Inferior parietal cortex (tissue), 1 donor: ENCODE measurements around the gene TMCO4.
A peak's percentile ranks its signal among the peaks of the same experiment; 100 is the strongest.
"Not testable (repeated sequence)": the region's sequence is repeated elsewhere in the genome, so short reads cannot be mapped to it uniquely, and the experiment has no call there.

Experiments used
- DNase-seq: peaks from one replicate; pipeline ENCODE4 v3.0.0-alpha.2; 2016; ENCODE audit errors: extremely low spot score

Gene TMCO4

DNA sequence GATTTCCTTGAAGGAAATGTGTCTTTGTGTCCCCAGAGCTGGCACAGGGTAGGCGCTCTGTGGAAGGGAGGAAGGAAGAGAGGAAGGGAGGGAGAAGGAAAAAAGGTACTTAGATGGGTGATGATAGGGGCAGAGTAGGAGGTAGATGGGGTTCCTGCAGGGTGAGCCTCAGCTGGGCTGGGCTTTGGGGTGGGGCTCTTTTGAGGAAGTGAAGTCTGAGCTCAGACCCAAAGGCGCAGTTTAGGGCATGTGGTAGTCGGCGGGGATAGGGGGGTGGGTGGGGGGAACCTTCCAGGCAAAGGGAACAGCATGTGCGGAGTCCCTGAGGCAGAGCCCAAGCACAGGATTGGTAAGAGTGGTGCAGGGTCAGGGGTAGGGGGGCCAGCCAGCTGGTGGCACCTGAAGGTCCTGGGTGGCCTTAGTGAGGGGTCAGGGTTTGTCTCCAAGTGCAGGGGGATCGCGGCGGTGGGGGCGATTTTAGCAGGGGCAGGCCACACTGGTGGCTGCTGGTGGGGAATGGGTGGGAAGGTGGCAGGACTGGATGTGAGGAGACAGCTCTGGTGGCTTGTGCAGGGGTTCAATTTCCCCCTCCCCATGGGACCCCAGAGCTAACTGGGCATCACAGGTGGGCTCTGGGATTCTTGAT is 143.5 kb downstream of the TMCO4 start:
- no peak for DNase-seq

GRCh38 chr1:19655718-19656080 is 144.0 kb downstream of the TMCO4 start:
- DNase-seq, result no peak

DNA sequence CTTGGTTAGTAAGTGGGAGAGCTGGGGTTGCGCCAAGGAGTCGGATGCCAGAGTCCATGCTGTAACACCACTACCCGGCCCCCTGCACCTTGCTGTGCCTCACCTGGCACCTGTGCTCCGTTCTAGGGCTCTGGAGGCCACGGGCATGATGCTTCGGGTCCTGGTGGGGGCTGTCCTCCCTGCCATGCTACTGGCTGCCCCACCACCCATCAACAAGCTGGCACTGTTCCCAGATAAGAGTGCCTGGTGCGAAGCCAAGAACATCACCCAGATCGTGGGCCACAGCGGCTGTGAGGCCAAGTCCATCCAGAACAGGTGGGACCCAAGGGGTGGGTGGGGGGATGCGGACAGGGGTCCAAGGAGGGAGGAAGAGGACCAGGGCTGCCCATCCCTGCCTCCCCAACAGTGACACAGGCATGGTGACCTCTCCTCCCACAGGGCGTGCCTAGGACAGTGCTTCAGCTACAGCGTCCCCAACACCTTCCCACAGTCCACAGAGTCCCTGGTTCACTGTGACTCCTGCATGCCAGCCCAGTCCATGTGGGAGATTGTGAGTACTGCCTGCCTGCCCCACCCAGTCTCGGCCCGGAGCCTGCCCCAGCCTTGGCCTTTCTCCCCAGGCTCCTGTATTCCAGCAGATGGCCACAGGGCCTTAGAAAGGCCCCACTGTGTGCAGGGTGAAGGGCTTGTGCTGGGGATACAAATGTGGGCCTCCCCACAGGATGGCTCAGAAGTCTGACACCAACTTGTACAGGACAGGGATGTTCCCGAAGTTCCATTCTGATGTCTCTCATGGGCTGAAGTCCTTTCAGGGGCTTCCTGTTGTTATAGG is 144.6 kb downstream of the TMCO4 start:
- no peak for DNase-seq

DNA sequence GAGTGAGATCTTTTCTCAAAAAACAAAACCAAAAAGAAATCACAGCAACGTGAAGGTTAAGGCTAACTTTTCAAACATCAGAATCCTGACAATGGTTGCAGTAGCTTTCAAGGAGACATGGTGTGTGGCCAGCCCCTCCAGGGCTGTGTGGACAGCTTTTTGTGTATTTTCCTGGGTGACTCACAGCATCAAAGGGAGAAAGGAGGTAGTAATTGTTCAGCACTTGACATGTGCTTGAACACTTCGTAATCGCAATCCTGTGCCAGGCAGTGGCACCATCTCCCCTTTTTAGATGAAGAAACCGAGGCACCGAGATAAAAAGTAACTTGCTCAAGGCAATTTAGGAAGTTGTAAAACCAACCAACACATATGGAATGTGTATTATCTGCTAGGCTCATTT is 145.3 kb downstream of the TMCO4 start:
- DNase-seq, result no peak

- peak; percentile 62 for DNase-seq
Measured at GRCh38 chr1:19651141-19651737, 148.5 kb downstream of the TMCO4 start.

DNA sequence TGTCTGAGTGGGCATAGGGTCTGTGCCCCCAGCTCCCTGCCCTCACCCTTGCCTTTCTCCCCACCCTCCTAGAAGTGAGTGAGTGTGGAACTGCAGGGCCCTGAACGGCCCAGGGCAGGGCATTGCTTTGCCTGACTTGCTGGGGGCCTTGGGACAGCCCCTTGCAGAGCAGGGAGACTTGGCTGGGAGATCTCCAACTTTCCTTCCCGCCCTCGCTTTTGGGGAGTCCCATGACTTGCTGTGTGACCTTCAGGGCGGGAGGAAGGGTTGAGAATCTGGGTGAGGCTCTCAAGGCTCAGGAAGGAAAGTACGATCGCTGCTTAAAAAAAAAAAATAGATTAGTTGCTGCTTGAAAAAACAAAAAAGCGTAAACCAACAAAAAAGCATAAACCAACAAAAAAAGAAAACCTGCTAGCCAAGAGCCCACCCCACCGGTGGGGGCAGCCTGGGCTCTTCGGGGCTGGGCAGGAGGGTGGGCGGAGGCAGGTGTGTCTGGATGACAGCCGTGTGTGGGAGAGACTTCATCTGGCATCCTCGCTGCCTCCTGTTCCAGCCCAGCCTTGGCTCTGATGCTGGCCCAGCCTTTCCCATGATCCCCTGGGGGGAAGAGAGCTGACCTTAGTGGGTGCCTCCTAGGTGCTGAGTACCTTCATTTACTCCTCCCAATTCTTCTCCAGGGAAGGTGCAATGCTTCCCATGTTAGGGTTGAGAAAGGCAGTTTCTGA is 149.1 kb downstream of the TMCO4 start:
- DNase-seq, result no peak

GRCh38 chr1:19648689-19649088 is 151.0 kb downstream of the TMCO4 start:
- DNase-seq, result no peak

GRCh38 chr1:19648239-19648638 is 151.5 kb downstream of the TMCO4 start:
- DNase-seq, result no peak

DNA sequence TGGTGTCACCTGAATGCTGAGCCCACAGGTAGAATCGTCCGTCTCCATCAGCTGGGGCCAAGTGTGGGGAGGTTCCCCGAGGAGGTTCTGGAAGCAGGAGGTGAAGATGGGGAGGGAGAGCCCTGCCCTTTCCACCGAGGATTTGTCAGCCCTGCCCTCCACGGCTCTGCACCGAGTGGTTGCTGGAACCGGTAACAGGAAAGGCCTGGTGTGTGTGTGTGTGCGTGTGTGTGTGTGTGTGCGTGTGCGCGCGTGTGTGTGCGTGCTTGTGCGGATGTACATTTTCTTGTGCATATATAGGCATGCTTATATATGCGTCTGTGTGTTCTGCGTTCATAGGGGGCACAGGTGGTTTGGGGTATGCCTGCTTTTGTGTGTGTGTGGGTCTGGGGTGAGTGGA is 152.1 kb downstream of the TMCO4 start:
- DNase-seq, result no peak

GRCh38 chr1:19646377-19647319 is 153.1 kb downstream of the TMCO4 start:
- DNase-seq, result no peak

DNA sequence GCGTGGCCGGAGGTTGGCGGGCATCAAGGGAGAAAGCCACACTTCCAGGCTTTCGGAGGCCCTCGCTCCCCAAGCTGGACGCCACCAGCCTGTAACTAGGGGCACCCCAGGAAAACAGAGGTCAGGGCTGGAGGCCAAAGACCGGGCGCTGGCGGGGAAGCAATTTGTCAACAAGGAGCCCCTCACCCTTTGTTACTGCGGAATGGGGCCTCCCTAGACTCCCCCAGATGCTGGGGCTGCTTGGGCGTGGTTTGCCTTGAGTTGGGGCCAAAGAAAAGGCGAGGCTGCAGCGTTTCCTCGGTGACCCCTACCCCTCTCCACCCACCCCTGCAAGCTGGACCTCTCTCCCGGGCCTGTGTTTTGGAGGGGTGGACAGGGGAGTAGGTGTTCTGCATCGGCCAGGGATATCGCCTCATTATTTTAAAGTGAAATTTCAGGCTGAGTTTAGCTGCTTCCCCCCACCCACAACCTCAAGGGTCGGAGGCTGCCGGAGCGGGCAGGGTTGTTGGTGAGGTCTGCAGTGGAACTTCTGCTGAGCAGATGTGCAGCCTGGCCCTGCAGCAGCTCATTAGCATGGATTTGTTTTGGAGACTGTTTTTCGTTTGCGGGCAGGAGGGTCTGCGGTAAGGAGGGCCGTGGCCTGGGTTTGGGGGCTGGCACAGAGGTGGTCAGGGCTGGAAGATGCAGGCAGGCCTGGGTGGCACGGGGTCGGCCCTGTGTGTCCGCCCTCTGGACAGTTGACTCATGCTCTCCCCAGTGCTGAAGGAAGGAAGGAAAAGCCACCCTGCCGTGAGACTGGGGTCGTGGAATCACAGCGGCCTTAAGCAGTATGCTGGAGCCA is 154.1 kb downstream of the TMCO4 start:
- DNase-seq, result no peak

GRCh38 chr1:19644681-19645410 is 154.9 kb downstream of the TMCO4 start:
- no peak for DNase-seq

- no peak for DNase-seq
Measured at GRCh38 chr1:19644395-19644680, 155.4 kb downstream of the TMCO4 start.

DNA sequence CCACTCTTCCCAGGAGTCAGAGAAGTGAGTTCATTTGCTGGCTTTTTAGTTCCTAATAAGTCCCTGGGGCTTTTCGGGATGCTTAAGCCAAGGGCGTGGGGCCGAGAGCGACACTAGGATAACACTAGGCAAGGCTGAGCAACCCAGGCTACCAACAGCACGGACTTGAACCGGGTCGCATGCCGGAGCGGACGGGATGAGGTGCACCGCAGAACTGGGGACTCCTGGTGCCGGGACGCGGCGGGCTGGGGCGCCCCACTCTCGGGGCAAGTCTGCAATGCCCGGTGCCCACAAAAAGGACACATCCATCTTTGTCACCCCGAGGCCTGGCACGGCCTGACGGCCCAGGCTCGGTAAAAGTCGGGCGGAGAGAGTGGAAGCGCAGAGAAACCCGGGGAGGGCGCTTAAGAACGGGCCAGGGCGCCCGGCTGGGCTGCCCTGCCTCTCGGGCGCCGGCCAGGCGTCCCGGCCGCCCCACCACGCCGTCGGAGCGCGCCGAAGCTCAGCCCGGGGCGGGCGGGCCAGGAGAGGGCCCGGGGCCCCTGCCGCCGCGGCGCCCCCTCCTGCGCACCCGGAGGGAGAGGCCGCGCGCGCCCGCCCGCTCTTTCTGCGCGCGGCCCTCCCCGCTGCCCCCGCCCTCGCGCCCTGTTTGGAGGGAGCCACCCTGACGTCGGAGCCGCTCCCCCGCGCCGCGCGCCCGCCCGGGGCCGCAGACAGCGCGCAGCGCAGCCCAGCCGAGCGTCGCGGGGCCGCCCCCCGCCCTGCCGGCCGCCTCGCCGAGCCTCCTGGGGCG is 155.9 kb downstream of the TMCO4 start, which contains the start of gene NBL1:
Gene NBL1, plus strand, starts transcription at position 710 of the 793 bp plus-strand sequence. CDS start 10,720 bp downstream, outside the sequence.
- no peak for DNase-seq

DNA sequence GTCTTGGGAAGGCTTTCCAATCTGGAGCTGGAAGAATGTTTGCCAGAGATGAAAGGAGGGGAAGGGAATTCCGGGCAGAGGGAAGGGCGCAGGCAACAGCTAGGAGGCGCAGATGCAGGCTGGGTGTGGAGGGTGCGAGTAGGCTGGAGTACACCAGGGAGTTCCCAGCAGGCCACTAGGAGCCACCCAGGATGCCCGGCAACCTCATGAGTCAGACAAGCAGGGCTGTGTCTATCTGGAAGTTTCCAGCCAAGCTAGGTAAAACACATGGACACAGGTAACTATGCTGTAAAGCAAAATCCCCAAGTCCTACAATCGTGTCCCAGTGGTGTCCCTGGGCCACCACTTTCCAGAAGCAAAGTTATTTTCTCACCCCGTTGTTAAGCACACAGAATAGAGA is 156.6 kb downstream of the TMCO4 start:
- DNase-seq, result no peak

GRCh38 chr1:19640363-19641316 is 159.1 kb downstream of the TMCO4 start:
- DNase-seq, result no peak

DNA sequence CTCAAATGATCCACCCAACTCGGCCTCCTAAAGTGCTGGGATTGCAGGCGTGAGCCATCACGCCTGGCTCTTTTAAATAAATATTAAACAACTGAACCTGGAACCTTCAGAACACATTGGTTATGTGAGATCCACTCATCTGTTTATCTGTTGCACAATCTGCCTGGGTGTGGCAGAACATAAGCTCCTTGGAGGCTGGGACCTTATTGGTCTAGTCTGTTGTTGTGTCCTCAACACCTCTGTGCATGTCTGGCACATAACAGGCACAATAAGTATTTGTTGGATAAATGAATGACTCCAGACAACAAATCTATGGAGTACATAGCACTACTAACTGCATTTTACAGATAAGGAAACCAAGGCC is 159.7 kb downstream of the TMCO4 start:
- no peak for DNase-seq

GRCh38 chr1:19639228-19639627 is 160.5 kb downstream of the TMCO4 start:
- not testable (repeated sequence) for DNase-seq
